Loucy (cell line): ENCODE data around the gene PRRC2C.

Experiments used
- EZH2phosphoT487 ChIP-seq: fragments of 200-600 bp; IDR thresholded peaks from 2 replicates; pipeline ENCODE4 v1.6.1; 2018; ENCODE audit warnings: antibody characterized with exemption, mild to moderate bottlenecking, moderate library complexity, borderline replicate concordance
- TF ChIP-seq, protein P1 (sequence below): fragments of 200-600 bp; sonication (generic); conservative IDR thresholded peaks from 2 replicates; pipeline ENCODE4 v1.5.1; 2014; ENCODE audit warnings: mild to moderate bottlenecking, antibody characterized with exemption, low read length

DNA sequence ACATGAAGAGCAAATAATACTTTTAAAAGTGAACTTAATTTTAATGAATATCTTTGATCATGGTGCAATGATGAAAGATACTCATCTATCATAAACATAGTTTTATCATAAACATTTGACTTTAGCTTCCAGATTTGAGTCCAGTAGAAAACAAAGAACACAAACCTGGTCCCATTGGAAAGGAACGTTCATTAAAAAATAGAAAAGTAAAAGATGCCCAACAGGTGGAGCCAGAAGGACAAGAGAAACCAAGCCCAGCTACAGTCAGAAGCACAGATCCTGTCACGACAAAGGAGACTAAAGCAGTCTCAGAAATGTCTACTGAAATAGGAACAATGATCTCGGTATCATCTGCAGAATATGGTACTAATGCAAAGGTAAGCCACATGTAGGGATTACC, 81.1 kb downstream of the PRRC2C start:
- TF ChIP-seq, protein P1, sequence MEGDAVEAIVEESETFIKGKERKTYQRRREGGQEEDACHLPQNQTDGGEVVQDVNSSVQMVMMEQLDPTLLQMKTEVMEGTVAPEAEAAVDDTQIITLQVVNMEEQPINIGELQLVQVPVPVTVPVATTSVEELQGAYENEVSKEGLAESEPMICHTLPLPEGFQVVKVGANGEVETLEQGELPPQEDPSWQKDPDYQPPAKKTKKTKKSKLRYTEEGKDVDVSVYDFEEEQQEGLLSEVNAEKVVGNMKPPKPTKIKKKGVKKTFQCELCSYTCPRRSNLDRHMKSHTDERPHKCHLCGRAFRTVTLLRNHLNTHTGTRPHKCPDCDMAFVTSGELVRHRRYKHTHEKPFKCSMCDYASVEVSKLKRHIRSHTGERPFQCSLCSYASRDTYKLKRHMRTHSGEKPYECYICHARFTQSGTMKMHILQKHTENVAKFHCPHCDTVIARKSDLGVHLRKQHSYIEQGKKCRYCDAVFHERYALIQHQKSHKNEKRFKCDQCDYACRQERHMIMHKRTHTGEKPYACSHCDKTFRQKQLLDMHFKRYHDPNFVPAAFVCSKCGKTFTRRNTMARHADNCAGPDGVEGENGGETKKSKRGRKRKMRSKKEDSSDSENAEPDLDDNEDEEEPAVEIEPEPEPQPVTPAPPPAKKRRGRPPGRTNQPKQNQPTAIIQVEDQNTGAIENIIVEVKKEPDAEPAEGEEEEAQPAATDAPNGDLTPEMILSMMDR, result peak; percentile 28
- TF ChIP-seq EZH2phosphoT487, result no peak
